ENCODE results near the gene CREB5.

DNA sequence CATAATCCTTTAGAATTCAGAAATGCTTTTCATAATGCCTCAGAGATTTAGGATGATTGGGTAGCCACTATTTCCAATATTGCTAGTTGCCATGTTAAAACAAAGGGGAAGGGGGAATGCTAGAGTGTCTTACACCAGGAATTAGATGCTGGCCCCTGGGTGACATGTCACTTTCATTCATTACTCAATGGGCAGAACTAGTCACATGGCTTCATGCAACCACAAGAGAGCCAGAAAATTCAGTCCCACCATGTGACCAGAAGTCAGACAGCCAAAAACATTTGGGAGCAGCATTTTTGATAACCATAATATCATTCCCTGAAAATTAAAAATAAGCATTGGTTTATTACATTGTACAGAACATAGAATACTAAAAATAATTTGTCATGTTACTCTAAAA lies 81.2 kb downstream of the CREB5 start:
- TF ChIP-seq CTCF (IDR thresholded peaks at IDR 0.05) (no peak), POLR2A (IDR thresholded peaks at IDR 0.05) (no peak)
